IMR-90 (cell line): ENCODE results near the gene SYNE2.

ENCODE experiments used
- CTCF ChIP-seq: conservative IDR thresholded peaks from 2 replicates; pipeline ENCODE4 v1.5.1; 2012; ENCODE audit warnings: mild to moderate bottlenecking, low read depth, low read length, improper control_type of control experiment
- FOS ChIP-seq: fragments of 150-350 bp; IDR thresholded peaks from 2 replicates; pipeline ENCODE4 v1.6.1; 2016; ENCODE audit warnings: low read depth, low read length
- MAFK ChIP-seq: IDR thresholded peaks from 2 replicates; pipeline ENCODE4 v1.6.1; 2012; ENCODE audit warnings: low read depth, low read length, improper control_type of control experiment
- MAZ ChIP-seq: IDR thresholded peaks from 2 replicates; pipeline ENCODE4 v1.6.1; 2012; ENCODE audit warnings: low read depth, mild to moderate bottlenecking, low read length, improper control_type of control experiment, moderate library complexity, borderline replicate concordance
- NFE2L2 ChIP-seq: fragments of 150-350 bp; IDR thresholded peaks from 2 replicates; pipeline ENCODE4 v1.6.1; 2016; ENCODE audit warnings: low read depth, mild to moderate bottlenecking, low read length
- POLR2A ChIP-seq: IDR thresholded peaks from 2 replicates; pipeline ENCODE4 v1.6.1; 2012; ENCODE audit warnings: mild to moderate bottlenecking, low read depth, low read length
- RAD21 ChIP-seq: IDR thresholded peaks from 2 replicates; pipeline ENCODE4 v1.6.1; 2012; ENCODE audit warnings: low read length, improper control_type of control experiment
- RCOR1 ChIP-seq: IDR thresholded peaks from 2 replicates; pipeline ENCODE4 v1.6.1; 2012; ENCODE audit warnings: mild to moderate bottlenecking, low read length, improper control_type of control experiment; ENCODE audit not compliant: insufficient replicate concordance
- RFX5 ChIP-seq: IDR thresholded peaks from 2 replicates; pipeline ENCODE4 v1.8.0; 2012; ENCODE audit warnings: low read depth, mild to moderate bottlenecking, low read length, moderate library complexity

- TF ChIP-seq CTCF (no peak), RFX5 (no peak), POLR2A (no peak), MAZ (no peak), MAFK (no peak), RAD21 (no peak), FOS (no peak), RCOR1 (no peak), NFE2L2 (no peak)
Observed at GRCh38 chr14:63911404-63911803, 58.6 kb downstream of the SYNE2 start.
